GM21825 (cell line): ENCODE data around the gene PIKFYVE.
"Not testable (repeated sequence)": the region's sequence is repeated elsewhere in the genome, so short reads cannot be mapped to it uniquely, and the experiment has no call there.

Experiments used
- ATAC-seq: cut with Tn5 transposase; IDR thresholded peaks from one replicate; pipeline ENCODE4 v1.9.1; 2021; ENCODE audit warnings: mild to moderate bottlenecking, moderate library complexity; ENCODE audit not compliant: unreplicated experiment

PIKFYVE gene

DNA sequence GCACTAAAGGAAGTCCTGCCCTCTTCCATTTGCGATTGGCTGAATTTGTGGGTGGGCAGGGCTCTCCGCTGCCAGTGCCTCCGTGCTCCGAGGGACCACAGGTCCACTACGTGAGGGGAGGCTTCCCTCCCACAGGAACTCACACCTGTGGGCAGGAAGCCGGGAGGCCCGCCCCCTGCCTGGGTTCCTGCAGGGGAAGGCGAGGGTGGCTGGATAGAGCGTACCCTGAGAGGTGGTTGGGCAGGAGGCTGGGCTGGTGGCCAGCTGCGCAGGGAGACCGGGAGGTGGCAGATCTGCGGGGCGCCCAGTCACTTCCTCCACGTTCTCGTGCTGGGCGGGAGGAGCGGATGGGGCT lies 93.6 kb downstream of the PIKFYVE start:
- no peak for ATAC-seq

DNA sequence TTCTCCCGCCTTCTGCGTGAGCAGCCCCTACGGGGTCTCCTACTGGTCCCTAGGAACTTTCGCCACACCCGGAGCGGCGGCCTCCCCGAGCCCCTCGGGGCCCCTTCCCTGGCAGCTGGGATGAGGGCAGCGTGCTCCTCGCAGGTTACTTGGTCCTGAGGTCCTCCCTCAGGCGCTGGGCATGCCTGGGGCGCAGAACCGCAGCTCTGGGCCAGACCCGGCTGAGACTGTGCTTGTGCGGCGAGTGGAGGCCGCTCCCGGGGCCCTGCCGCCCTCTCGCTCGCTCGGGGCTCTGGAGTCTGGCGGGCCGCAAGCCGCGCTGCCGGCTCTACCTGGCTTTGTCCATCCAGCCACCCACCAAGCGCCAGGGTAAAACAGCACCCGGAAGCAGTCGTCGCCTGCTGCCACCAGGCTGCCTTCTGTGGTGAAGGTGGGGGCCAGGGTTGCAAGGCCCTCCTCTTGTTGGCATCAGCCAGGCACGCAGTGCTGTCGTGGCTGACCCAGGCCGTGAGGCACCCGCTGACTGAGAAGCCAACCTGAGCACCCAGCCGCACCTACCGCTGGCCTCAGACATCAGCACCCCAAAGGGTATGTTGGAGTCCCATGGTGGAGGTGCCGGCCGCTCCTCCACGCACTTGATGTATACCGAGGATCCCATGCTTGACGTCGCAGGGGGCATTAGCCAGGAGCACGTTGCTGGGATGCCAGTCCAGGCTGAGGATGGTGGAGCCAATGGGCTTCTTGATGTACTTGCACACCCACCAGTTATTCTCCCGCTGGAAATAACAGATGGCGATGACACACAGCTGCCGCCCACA lies 94.4 kb downstream of the PIKFYVE start:
- ATAC-seq, result no peak

DNA sequence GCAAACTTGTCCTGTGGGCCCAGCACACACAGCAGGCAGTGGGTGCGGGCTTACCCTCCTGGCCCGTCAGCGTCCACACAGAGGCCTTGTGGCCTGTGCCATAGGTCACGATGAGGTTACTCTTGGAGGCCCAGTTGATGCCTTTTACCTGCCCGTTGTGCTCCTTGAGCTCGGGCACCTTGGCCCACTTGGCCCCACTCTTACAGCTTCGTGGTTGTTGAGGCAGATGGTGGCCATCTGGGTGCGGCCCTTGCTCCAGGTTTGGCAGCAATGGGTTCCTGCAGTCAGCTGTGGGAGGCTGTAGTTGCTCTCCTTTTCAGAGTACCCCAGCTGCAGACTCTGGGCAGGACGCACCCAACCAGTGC lies 95.0 kb downstream of the PIKFYVE start:
- no peak for ATAC-seq

DNA sequence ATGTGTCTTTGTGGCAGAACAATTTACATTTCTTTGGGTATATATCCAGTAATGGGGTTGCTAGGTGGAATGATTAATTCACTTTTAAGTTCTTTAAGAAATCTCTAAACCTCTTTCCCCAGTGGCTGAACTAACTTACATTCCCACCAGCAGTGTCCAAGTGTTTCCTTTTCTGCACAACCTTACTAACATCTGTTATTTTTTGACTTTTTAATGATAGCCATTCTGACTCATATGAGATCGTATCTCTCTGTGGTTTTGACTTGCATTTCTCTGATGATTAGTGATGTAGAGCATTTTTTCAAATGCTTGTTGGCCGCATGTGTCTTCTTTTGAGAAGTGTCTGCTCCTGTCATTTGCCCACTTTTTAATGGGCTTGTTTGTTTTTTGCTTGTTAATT lies 97.4 kb downstream of the PIKFYVE start:
- ATAC-seq, result peak; percentile 45

DNA sequence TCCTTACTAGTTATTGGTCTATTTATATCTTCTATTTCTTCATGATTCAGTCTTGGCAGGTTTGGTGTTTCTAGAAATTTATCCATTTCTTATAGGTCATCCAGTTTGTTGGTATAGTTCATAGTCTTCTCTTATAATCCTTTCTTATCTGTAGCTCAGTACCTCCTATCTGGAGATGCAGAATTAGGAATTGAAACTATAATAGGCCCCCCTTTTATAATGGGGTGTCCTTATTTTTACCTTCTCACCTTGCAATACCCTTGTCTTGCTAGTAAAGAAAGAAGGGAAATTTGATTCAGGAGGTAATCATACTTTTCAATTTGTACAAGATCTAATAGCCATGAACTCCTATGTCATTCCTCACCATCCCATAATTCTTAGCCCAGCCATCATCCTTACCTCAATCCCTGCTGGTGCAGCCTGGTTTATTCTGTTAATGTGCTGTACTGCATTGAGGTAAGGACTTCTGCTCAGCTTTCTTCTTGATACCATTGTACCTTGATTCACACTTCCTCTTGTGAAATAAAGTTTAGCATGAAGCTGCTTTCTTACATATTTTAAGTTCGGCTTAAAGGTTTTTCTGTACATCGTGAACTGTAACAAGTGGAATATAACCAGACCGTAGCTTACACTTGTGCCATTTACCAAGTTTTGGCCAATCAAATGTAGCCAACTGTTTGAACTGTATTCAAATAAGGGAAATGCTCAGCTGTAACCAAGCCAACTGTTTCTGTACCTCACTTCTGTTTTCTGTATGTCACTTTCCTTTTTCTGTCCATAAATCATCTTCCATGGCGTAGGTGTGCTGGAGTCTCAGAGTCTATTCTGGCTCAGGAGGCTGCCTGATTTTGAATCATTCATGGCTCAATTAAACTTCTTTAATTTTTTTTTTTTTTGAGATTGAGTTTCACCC lies 100.4 kb downstream of the PIKFYVE start:
- peak; percentile 54 for ATAC-seq

DNA sequence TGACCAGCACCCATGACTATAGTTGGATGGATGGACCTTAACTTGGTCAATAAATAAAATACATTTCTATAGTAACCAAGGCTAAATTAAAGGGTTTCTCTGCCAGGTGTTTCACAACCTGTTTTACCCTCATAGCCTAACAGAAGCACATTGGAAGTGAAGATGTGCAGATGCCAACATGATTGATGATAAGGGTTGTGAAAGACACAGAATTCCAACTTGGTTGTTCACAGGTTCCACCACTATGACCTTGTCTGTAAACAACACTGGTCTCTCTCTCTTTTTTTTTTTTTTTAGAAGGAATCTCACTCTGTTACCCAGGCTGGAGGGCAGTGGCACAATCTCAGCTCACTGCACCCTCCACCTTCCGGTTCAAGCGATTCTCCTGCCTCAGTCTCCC lies 103.0 kb downstream of the PIKFYVE start:
- ATAC-seq, result no peak

DNA sequence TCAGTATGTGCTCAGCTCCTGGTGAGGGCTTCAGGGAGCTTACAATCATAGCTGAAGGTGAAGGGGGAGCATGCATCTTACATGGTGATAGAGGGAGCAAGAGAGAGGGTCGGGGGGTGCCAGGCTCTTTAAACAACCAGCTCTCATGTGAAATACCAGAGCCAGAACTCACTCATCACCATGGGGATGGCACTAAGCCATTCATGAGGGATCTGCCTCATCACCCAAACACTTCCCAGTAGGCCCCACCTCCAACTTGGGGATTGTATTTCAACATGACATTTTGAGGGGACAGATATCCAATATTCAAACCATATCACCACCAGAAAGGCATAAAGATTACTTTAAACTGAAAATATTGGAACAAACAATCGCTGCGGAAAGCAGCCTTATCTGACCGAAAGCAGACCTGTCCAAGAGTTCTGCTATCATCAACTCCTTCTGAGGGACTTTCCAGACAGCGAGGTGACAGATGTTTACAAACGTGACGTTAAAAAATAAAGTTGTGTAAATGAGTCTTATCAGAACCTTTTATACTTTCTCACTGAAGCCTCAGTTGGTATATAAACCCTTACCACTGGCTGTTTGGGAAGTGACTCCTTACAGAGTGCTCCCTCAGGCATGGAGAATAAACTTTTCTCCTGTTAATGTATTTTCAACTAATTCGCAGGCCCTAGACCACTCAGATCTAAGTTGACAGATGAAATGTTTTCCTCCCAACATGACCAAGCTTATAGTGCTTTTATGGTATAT lies 105.0 kb downstream of the PIKFYVE start:
- no peak for ATAC-seq

DNA sequence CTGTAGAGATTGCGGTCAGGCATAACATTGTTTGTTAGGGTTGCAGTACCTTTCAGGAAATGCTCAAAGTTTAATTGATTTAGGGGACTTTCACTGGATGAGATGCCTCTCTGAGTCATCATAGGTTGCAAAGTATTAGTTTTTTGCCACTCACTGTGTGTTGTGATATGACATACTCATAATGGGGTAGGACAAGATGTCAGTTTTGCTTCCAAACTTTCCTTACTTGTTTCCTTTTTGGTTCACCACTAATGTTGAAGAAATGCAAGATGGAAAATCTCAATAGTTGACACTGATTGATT lies 105.5 kb downstream of the PIKFYVE start:
- no peak for ATAC-seq

DNA sequence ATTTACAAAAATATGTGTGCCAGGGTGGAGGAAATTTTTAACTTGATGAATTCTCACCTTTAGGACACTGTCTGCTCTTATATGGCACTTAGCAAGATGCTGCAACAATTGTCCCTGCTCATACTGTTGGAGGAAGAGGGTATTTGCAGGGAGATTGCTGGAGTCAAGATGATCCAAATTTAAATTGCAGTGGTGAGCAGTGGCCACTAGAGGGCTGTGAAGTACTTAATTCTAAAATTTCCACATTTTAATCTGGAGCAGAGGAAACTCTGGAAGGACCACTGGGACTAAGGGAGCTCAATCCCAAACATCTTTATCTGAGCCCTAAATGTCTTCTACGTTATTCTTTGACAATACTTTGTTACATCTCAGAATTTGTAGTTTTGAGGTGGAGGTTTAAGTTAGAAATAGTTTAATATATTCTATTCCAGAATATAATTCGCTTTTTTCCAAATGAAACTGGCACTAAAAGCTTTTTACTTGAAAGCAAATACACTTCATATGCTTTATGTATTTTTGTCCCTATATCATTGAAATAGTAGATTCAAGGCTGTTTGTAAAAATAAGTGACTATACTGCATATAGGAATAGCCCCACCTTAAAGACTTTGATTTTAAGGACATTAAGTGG lies 107.5 kb downstream of the PIKFYVE start:
- peak; percentile 58 for ATAC-seq

DNA sequence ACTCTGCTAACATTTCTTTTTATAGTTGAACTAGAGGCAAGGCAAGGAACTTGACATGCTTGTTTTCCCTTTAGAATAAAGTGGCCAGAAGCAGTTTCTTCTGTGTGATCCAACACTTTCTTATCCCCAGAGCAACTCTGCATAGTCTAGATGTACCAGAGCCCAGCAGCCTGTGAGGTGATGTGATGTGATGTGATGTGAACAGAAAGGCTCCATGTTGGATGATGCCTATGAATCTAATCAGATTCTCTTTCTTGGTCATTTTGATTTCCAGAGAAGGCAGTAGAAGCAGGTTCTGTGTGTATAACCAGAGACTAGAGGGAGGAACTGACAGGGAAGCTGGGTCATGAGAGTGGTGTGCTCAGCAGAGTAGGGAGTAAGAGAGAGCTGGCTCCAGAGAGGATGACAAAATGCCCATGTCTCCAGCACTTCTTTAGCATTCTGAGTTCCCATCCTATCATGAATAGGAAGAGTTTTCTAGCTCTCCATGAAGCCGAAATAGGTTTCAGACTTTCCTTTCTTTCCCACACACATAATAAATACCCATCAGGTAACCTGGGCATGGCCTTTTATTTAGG lies 109.5 kb downstream of the PIKFYVE start:
- ATAC-seq, result no peak

DNA sequence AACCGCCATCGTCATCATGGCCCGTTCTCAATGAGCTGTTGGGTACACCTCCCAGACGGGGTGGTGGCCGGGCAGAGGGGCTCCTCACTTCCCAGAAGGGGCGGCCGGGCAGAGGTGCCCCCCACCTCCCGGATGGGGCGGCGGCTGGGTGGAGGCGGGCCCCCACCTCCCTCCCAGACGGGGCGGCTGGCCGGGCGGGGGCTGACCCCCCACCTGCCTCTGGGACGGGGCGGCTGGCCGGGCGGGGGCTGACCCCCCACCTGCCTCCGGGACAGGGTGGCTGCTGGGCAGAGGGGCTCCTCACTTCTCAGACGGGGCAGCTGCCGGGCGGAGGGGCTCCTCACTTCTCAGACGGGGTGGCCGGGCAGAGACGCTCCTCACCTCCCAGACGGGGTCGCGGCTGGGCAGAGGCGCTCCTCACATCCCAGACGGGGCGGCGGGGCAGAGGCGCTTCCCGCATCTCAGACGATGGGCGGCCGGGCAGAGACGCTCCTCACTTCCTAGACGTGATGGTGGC lies 111.3 kb downstream of the PIKFYVE start:
- not testable (repeated sequence) for ATAC-seq

DNA sequence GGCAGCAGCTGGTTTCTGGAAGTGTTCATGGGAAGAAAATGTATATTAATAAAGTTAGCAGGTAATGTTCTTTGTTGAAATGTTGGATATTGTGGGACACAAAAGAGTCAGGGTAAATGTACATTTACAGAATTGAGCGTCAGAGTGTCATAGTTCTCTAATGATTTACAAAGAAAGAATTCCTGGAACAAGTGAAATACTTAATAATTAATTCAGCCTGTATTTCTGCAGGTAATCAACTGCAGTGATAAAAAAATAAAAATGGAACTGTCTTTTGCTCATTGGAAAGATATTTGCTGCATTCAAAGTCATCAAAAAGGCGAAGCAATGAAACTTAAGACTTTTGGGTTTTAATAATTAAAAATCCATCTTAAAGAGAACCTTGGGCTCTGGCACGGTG lies 113.1 kb downstream of the PIKFYVE start:
- ATAC-seq, result no peak

DNA sequence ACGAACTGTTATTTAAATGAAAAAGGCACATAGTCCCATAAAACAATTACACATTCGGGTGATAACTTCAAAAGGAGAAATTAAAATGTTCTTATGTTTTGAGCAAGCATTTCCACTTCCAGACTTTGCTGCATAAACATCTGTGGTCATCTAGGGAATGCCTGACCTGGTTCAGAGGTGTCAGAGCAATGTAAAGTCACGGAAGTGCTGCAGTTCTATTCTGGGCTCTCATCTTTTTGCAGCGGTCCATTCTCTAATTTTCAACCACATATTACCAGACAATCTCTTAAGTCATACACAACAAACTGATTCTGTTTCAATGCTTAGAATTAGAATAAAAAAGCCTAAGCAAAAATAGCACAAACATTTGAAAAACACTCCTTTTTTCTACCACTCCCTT lies 118.6 kb downstream of the PIKFYVE start:
- ATAC-seq, result no peak

DNA sequence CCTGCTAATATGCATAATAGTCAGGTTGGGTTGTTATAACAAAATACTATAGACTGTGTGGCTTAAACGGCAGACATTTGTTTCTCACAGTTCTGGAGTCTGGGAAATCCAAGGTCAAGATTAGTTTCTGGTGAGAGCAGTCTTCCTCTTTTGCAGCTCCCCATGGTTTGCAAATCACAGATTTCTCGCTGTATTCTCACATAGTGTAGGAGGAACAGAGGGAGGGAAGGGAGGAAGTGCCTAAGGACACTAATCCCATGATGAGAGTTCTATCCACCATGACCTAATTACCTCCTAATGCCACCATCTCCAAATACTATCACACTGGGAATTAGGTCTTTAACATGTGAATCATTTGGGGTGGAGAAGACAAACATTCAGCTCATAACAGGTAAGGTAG lies 120.5 kb downstream of the PIKFYVE start:
- ATAC-seq, result no peak

DNA sequence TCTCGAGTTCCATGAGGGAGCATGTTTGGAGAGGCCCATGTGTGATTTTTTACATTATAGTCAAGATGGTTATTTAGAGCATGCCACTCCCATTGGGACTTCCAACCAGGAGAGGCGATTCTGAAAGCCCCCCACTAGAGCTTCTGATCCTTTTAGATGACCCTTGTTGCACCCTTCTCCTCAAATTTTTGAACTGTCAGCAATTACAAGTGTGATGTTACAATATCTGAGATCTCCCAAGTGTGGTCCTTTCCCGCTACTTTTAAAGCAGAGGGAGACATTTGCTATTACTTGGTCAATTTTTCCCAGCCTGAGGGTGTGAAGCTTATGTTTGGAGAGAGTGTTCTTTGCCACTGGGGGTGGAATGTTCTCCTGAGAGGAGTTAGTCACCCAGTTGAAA lies 123.9 kb downstream of the PIKFYVE start:
- no peak for ATAC-seq

DNA sequence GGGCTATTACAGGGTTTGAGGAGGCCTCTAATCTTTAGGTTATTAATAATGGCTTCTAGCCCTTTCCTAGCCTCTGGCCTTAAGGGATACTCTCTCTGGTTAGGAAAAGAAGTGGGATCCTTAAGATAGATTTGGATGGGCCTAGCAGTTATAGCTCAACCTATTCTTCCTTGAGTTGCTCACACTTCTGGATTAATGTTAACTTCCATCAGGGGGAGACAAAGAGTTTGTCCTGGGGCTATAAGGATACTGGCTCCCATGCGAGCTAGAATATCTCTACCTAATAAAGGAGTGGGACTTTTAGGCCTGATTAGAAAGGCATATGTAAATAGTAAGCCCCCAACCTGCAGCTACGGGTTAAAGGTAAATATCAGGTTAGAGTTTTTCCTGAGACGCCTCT lies 126.2 kb downstream of the PIKFYVE start:
- no peak for ATAC-seq

DNA sequence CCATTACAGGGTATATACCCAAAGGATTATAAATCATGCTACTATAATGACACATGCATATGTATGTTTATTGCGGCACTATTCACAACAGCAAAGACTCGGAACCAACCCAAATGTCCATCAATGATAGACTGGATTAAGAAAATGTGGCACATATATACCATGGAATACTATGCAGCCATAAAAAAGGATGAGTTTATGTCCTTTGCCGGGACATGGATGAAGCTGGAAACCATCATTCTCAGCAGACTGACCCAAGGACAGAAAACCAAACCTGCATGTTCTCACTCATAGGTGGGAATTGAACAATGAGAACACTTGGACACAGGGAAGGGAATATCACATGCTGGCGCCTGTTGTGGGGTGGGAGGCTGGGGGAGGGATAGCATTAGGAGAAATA lies 130.7 kb downstream of the PIKFYVE start:
- not testable (repeated sequence) for ATAC-seq

DNA sequence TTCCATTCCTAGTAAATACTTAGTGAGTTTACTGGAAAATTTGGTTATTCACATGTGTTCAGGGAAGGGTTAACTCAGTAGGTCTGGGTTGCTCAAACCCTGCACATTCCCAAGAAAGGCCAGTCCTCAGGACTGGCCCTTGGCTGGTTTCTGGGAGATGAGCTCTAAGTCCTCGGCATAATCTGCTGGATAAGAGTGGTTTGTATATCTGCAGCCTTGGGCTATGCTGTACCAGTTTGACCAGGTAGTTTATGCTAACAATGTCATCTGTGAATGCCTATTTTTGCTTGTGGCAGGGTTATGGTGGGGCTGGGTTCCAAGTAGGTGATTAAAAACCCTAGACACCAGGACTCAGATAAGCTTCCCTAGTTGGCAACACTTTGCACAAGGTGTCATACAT lies 133.1 kb downstream of the PIKFYVE start:
- ATAC-seq, result no peak

DNA sequence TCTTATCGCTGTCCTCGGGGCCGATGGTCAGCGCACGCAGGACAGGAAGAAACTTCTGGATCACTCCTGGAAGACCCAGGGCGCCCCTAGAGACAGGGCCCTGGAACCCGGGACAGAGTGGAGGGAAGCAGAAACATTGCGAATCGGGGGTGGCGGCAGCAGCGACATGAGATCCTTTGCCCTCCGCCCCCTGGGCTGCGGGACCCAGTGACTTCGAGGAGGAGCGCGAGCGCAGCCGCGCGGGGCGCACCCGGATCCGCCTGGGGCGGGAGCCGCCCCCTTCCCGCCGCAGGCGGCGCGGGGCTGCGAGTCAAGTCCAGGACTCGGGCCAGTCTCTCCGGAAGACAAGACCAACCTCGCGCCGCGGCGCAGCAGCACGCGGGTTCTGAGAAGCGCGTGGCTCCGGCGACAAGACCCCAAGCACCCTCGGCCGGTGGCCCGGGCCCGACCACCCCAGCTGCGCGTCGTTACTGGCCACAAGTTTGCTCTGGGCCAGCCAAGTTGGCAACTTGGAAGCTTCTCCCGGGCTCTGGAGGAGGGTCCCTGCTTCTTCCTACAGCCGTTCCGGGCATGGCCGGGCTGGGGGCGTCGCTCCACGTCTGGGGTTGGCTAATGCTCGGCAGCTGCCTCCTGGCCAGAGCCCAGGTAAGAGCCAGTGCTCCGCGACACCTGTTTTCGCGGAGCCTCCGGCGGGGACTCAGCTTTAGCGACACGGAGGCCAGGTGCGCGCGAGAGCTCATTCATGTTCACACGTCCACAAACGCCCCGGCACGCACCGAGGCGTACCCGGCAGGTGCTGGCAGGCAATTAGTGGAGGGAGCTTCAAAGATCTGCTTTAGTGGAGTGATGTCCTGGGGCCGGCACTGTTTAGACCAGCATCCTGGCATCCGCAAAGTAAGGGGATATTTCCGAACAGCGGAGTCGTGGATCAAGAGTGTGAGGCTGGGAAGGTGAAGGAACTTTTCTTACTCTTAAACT lies 140.7 kb downstream of the PIKFYVE start, which contains the start of gene PTH2R:
PTH2R (plus strand) TSS at position 319 of the 978 bp plus-strand sequence; CDS start at position 571, 252 bp downstream.
- ATAC-seq, result no peak
